B cell (primary cell): ENCODE results near the gene ATG4D. TPM values are rescaled to one million over a fixed set of nuclear protein-coding genes. Genes with fewer than 3 reads are reported as not detected.

Experiments used
- ATAC-seq: fragments of 200-7000 bp; cut with Tn5 transposase; one replicate; pipeline ENCODE4 v1.10.0; 2021; ENCODE audit warnings: low read depth, mild to moderate bottlenecking, moderate number of reproducible peaks, moderate library complexity
- CTCF ChIA-PET: fragments of 350-600 bp; sonication (Branson Sonifier 250); formaldehyde crosslinking; loops from one replicate; lab custom pipeline; 2021; ENCODE audit warnings: antibody characterized with exemption, inconsistent platforms; lab: Charles Lee
- POLR2A ChIA-PET: fragments of 350-600 bp; sonication (Branson Sonifier 250); formaldehyde crosslinking; loops from one replicate; lab custom pipeline; 2021; ENCODE audit warnings: antibody characterized with exemption; lab: Charles Lee
- DNase-seq: peaks from one replicate; pipeline ENCODE4 v3.0.0; 2013
- H2AFZ ChIP-seq: 2 replicates; pipeline ENCODE4 v1.6.1; 2012; ENCODE audit warnings: mild to moderate bottlenecking, low read depth, low read length; ENCODE audit not compliant: insufficient read depth, poor library complexity, severe bottlenecking
- H3K27ac ChIP-seq, 2 donors: 1 replicate in 1 of 2; 2 replicates in 1 of 2; pipeline ENCODE4 v1.5.1; 2012 to 2013; ENCODE audit warnings: low read length in 2 of 2, mild to moderate bottlenecking in 2 of 2, moderate library complexity in 1 of 2
- H3K27me3 ChIP-seq, 4 experiments: fragments of 200-600 bp in 1 of 4; sonication (generic) in 1 of 4; replicated peaks in 1 of 4; 1 replicate in 2 of 4; 2 replicates in 2 of 4; pipeline versions ENCODE4 v1.6.1 to v1.7.0; 2013 to 2016; ENCODE audit warnings: low read length in 3 of 4, mild to moderate bottlenecking in 2 of 4, mixed read lengths in 1 of 4, moderate library complexity in 1 of 4; ENCODE audit not compliant: insufficient read depth in 4 of 4, control insufficient read depth in 3 of 4; ENCODE audit errors: control extremely low read depth in 1 of 4
- H3K36me3 ChIP-seq, 2 experiments: replicated peaks in 1 of 2; 1 replicate in 1 of 2; 2 replicates in 1 of 2; pipeline versions ENCODE4 v1.6.1 to v1.7.1; 2013; ENCODE audit warnings: low read length in 1 of 2; ENCODE audit not compliant: insufficient read depth in 2 of 2, control insufficient read depth in 1 of 2; ENCODE audit errors: control extremely low read depth in 1 of 2, extremely low read depth in 1 of 2
- H3K4me1 ChIP-seq, 2 donors: fragments of 200-600 bp in 1 of 2; sonication (generic) in 1 of 2; 1 replicate in 1 of 2; 2 replicates in 1 of 2; pipeline versions ENCODE4 v1.5.1 to v1.6.1; 2013 to 2017; ENCODE audit warnings: low read length in 2 of 2; ENCODE audit not compliant: control insufficient read depth in 2 of 2, insufficient read depth in 2 of 2
- H3K4me2 ChIP-seq: replicated peaks from 2 replicates; pipeline ENCODE3; 2012; ENCODE audit warnings: mild to moderate bottlenecking, low read depth, low read length; ENCODE audit not compliant: poor library complexity, severe bottlenecking
- H3K4me3 ChIP-seq, 5 experiments: fragments of 200-600 bp in 1 of 5; sonication (generic) in 1 of 5; 1 replicate in 3 of 5; 2 replicates in 2 of 5; pipeline versions ENCODE4 v1.5.1 to v1.7.0; 2011 to 2016; ENCODE audit warnings: low read length in 4 of 5, mild to moderate bottlenecking in 4 of 5, low read depth in 2 of 5, control low read depth in 1 of 5, moderate library complexity in 1 of 5; ENCODE audit not compliant: insufficient read depth in 1 of 5; ENCODE audit errors: control extremely low read depth in 1 of 5, extremely low read depth in 1 of 5
- H3K79me2 ChIP-seq: fragments of 200-600 bp; sonication (generic); one replicate; pipeline ENCODE4 v1.6.0; 2016; ENCODE audit warnings: low read length; ENCODE audit not compliant: control insufficient read depth, insufficient read depth
- H3K9ac ChIP-seq: fragments of 200-600 bp; sonication (generic); 2 replicates; pipeline ENCODE4 v1.6.1; 2017; ENCODE audit warnings: mild to moderate bottlenecking, low read length, moderate library complexity
- H3K9me3 ChIP-seq, 3 donors: one replicate each; pipeline versions ENCODE4 v1.6.1 to v1.7.1; 2013; ENCODE audit warnings: low read length in 2 of 3; ENCODE audit not compliant: control insufficient read depth in 2 of 3, insufficient read depth in 1 of 3; ENCODE audit errors: control extremely low read depth in 1 of 3
- H4K20me1 ChIP-seq: 2 replicates; pipeline ENCODE4 v1.6.0; 2012; ENCODE audit warnings: mild to moderate bottlenecking, low read length; ENCODE audit not compliant: insufficient read depth, control insufficient read depth, poor library complexity, severe bottlenecking
- H3K27ac Mint-ChIP-seq: one replicate; pipeline ENCODE4 v1.8.0; 2021; ENCODE audit warnings: mixed read lengths
- H3K27me3 Mint-ChIP-seq: one replicate; pipeline ENCODE4 v1.8.0; 2021; ENCODE audit warnings: mixed read lengths
- H3K4me1 Mint-ChIP-seq: one replicate; pipeline ENCODE4 v1.8.0; 2021; ENCODE audit warnings: mixed read lengths
- H3K4me3 Mint-ChIP-seq: one replicate; pipeline ENCODE4 v1.8.0; 2021; ENCODE audit warnings: mixed read lengths
- H3K9me3 Mint-ChIP-seq: one replicate; pipeline ENCODE4 v1.8.0; 2022; ENCODE audit warnings: mixed read lengths; ENCODE audit not compliant: insufficient read depth
- CTCF ChIP-seq: fragments of 200-600 bp; IDR thresholded peaks from one replicate; pipeline ENCODE4 v1.8.0; 2022; ENCODE audit warnings: antibody characterized with exemption, mild to moderate bottlenecking
- EZH2 ChIP-seq: IDR thresholded peaks from 2 replicates; pipeline ENCODE4 v1.6.1; 2012; ENCODE audit warnings: borderline replicate concordance, low read depth, mild to moderate bottlenecking, moderate library complexity, low read length; ENCODE audit not compliant: insufficient read depth, poor library complexity, severe bottlenecking
- WGBS: methylation state at CpG from one replicate; pipeline ENCODE4 v1.1.5; 2013; ENCODE audit warnings: missing lambda C conversion rate; ENCODE audit not compliant: insufficient coverage; 5-methylcytosine and 5-hydroxymethylcytosine counted together
- intact Hi-C: fragments of 100-400 bp; cut with micrococcal nuclease; formaldehyde crosslinking; loops from one replicate; pipeline ENCODE4 v1.10.0; 2022
- polyA plus RNA-seq: library from polyadenylated mRNA; depleted of rRNA; stranded (reverse); fragments of >200 nt; gene quantifications from 2 replicates; pipeline ENCODE4 v1.2.3, GENCODE V29; 2012
- total RNA-seq, 2 donors: library from RNA; stranded (reverse); fragments of 120-200 nt in 1 of 2; gene quantifications; 1 replicate in 1 of 2; 2 replicates in 1 of 2; pipeline versions ENCODE4 v1.2.3 to v1.2.4, GENCODE V29; 2013 to 2022

Gene ATG4D
- total and polyA plus RNA-seq, 2 donors (not counting 1 experiment from before 2014, with no cell fraction given), result 58.8 to 75.5 TPM

- no peak overlapping the region for H3K27ac Mint-ChIP-seq
- H3K27me3 ChIP-seq, result no peaks in the 10 kb centered on the region
These were observed 14.0 kb downstream of the ATG4D start for GRCh38 chr19:10557603-10558197.

More at GRCh38 chr19:10557603-10558197, 14.0 kb downstream of the ATG4D start:
- DNase-seq (no peak), ATAC-seq (no peak)
- Histone ChIP-seq H3K4me3 (no peak overlapping the region), H3K4me1 (peaks cover 32 to 36% of the 10 kb centered on the region in 2 donors), H3K9me3 (no peaks in the 10 kb centered on the region), H3K9ac (no peak overlapping the region), H3K79me2 (peaks cover 27% of the 10 kb centered on the region), H4K20me1 (peaks cover 56% of the 10 kb centered on the region), H3K4me2 (no peak overlapping the region), H3K27ac (no peak overlapping the region), H2AFZ (no peak overlapping the region), H3K36me3 (peaks cover 4 to 82% of the 10 kb centered on the region in 2 experiments)
- 98% methylated on average over 33 of the region's 33 CpGs for WGBS
- POLR2A ChIA-PET, result no interaction called here
- no peak for TF ChIP-seq CTCF
- no peak for TF ChIP-seq EZH2
- CTCF ChIA-PET, result interaction anchor here (0.5 kb wide), 1 partner anchor 301 kb away, joined by 3 read pairs; no protein-coding TSS in a partner anchor
- intact Hi-C loops, result no loop called here
- H3K4me3 Mint-ChIP-seq, result no peak overlapping the region
- peaks cover 30% of the 10 kb centered on the region for H3K4me1 Mint-ChIP-seq
- H3K9me3 Mint-ChIP-seq, result no peaks in the 10 kb centered on the region
- H3K27me3 Mint-ChIP-seq, result no peaks in the 10 kb centered on the region
